Caki2 (cell line): ENCODE results near the gene CYP4A22. TPM values are rescaled to one million over a fixed set of nuclear protein-coding genes. Genes with fewer than 3 reads are reported as not detected.
"Not testable (repeated sequence)": the region's sequence is repeated elsewhere in the genome, so short reads cannot be mapped to it uniquely, and the experiment has no call there.

Experiments used
- DNase-seq: peaks from one replicate; pipeline ENCODE4 v3.0.0-alpha.2; 2015; ENCODE audit warnings: low read depth
- in situ Hi-C: cut with HindIII; loops from 2 replicates; pipeline ENCODE4 v1.10.0; 2016; ENCODE audit warnings: low sequenced_read_pairs, low pct_unique_long_range_greater_than_20kb, mixed read lengths
- total RNA-seq: library from RNA; depleted of rRNA; stranded (reverse); fragments of >200 nt; shearing (Covaris generic); gene quantifications from 2 replicates; pipeline ENCODE4 v1.2.3, GENCODE V29; 2014; ENCODE audit warnings: low replicate concordance

Gene CYP4A22
- total RNA-seq, 1 experiment from 2014 or later, result not detected

GRCh38 chr1:47146495-47146894 lies 9.3 kb downstream of the CYP4A22 start:
- in situ Hi-C loops, DNase-seq: not testable (repeated sequence)

GRCh38 chr1:47147047-47147785 lies 10.0 kb downstream of the CYP4A22 start:
- in situ Hi-C loops, result no loop called here
- DNase-seq, result no peak

- in situ Hi-C loops, DNase-seq: not testable (repeated sequence)
These were observed 11.9 kb downstream of the CYP4A22 start for GRCh38 chr1:47149162-47149561.

- in situ Hi-C loops, DNase-seq: not testable (repeated sequence)
These were observed 19.2 kb downstream of the CYP4A22 start for GRCh38 chr1:47156457-47156856.

GRCh38 chr1:47157957-47158356 lies 20.7 kb downstream of the CYP4A22 start:
- DNase-seq, in situ Hi-C loops: not testable (repeated sequence)

GRCh38 chr1:47160716-47161115 lies 23.5 kb downstream of the CYP4A22 start:
- no peak for DNase-seq
- in situ Hi-C loops, result no loop called here

- DNase-seq, result no peak
- in situ Hi-C loops, result no loop called here
These were observed 24.2 kb downstream of the CYP4A22 start for GRCh38 chr1:47161298-47162040.

GRCh38 chr1:47164552-47164951 lies 27.3 kb downstream of the CYP4A22 start:
- in situ Hi-C loops, result no loop called here
- DNase-seq, result no peak

- in situ Hi-C loops, result no loop called here
- DNase-seq, result no peak
These were observed 35.5 kb downstream of the CYP4A22 start for GRCh38 chr1:47172782-47173181.

- no peak for DNase-seq
- in situ Hi-C loops, result no loop called here
These were observed 37.4 kb downstream of the CYP4A22 start for GRCh38 chr1:47174656-47175020.

- DNase-seq, result peak; percentile 58
These were observed 38.1 kb downstream of the CYP4A22 start for GRCh38 chr1:47175227-47175934.

GRCh38 chr1:47178020-47178419 lies 40.8 kb downstream of the CYP4A22 start:
- in situ Hi-C loops, result no loop called here
- DNase-seq, result no peak

More at GRCh38 chr1:47175227-47175934, 38.1 kb downstream of the CYP4A22 start:
- in situ Hi-C loops, result no loop called here

GRCh38 chr1:47178654-47179016 lies 41.4 kb downstream of the CYP4A22 start:
- in situ Hi-C loops, result no loop called here
- no peak for DNase-seq

GRCh38 chr1:47179017-47179987 lies 42.1 kb downstream of the CYP4A22 start:
- in situ Hi-C loops, result no loop called here
- DNase-seq, result peak; percentile 94

GRCh38 chr1:47179988-47180563 lies 42.8 kb downstream of the CYP4A22 start:
- in situ Hi-C loops, result no loop called here

GRCh38 chr1:47180603-47181094 lies 43.4 kb downstream of the CYP4A22 start:
- in situ Hi-C loops, result no loop called here
- peak; percentile 43 for DNase-seq

More at GRCh38 chr1:47179988-47180563, 42.8 kb downstream of the CYP4A22 start:
- no peak for DNase-seq

- no peak for DNase-seq
- in situ Hi-C loops, result no loop called here
These were observed 44.1 kb downstream of the CYP4A22 start for GRCh38 chr1:47181095-47181954.
